Calu3 (cell line): ENCODE measurements around the gene BPTF. TPM values are rescaled to one million over a fixed set of nuclear protein-coding genes. Genes with fewer than 3 reads are reported as not detected.
"Not testable (repeated sequence)": the region's sequence is repeated elsewhere in the genome, so short reads cannot be mapped to it uniquely, and the experiment has no call there.

ENCODE experiments used
- BruUV-seq: library from RNA; stranded (reverse); fragments of 400-500 nt; replicated peaks from 2 replicates; lab custom pipeline; 2021; lab: Mats Ljungman, UMichigan
- CTCF ChIA-PET: fragments of 300-600 bp; sonication (Branson Sonifier 250); formaldehyde crosslinking; loops from one replicate; lab custom pipeline; 2022; ENCODE audit warnings: antibody characterized with exemption; lab: Charles Lee
- DNase-seq: peaks from one replicate; pipeline ENCODE4 v3.0.0; 2022
- H3K27ac Mint-ChIP-seq: one replicate; pipeline ENCODE4 v1.8.0; 2022; ENCODE audit warnings: mixed read lengths; ENCODE audit not compliant: unreplicated experiment
- H3K27me3 Mint-ChIP-seq: one replicate; pipeline ENCODE4 v1.8.0; 2022; ENCODE audit warnings: mixed read lengths; ENCODE audit not compliant: unreplicated experiment
- H3K36me3 Mint-ChIP-seq: one replicate; pipeline ENCODE4 v1.8.0; 2022; ENCODE audit warnings: mild to moderate bottlenecking, moderate library complexity, mixed read lengths; ENCODE audit not compliant: insufficient read depth, unreplicated experiment
- H3K4me1 Mint-ChIP-seq: one replicate; pipeline ENCODE4 v1.8.0; 2022; ENCODE audit warnings: mild to moderate bottlenecking, low read depth, mixed read lengths; ENCODE audit not compliant: unreplicated experiment
- H3K4me3 Mint-ChIP-seq: one replicate; pipeline ENCODE4 v1.8.0; 2022; ENCODE audit warnings: mild to moderate bottlenecking, low read depth, moderate library complexity, mixed read lengths; ENCODE audit not compliant: unreplicated experiment
- H3K9me3 Mint-ChIP-seq: one replicate; pipeline ENCODE4 v1.8.0; 2022; ENCODE audit warnings: low read depth, mixed read lengths; ENCODE audit not compliant: unreplicated experiment
- intact Hi-C: fragments of 100-400 bp; cut with micrococcal nuclease; formaldehyde crosslinking; loops from one replicate; pipeline ENCODE4 v1.10.0; 2022; ENCODE audit not compliant: unreplicated experiment
- total RNA-seq: library from RNA; stranded (reverse); gene quantifications from 2 replicates; pipeline ENCODE4 v1.2.3, GENCODE V29; 2022
- TF ChIP-seq, protein P1 (sequence below): fragments of 200-600 bp; IDR thresholded peaks from one replicate; pipeline ENCODE4 v1.8.0; 2022; ENCODE audit warnings: antibody characterized with exemption; ENCODE audit not compliant: unreplicated experiment

Gene BPTF
- total RNA-seq, 1 experiment from 2014 or later = 66.8 TPM

DNA sequence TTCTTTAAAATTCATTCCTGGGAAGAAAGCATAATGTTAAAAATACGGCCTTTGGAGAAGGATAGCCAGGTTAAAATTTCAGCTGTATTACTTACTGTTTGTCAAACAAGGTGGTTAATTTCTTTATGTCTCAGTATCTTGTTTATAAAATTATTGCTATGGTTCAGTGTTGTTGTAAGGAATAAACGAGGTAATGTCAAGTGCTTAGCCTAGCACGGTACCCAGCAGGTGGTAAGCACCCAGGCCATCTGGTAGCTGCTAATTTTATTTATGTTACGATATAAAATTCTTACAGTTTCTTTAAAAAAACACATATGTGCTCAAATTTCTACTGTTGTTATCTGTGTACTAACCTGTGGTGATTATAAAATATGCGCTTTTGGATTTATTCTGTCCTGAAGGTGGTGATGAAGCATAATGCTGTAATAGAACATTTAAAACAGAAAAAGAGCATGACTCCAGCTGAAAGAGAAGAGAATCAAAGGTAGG is 122.1 kb downstream of the BPTF start:
- H3K27me3 Mint-ChIP-seq = no peaks in the 10 kb centered on the region
- no peak overlapping the region for H3K4me3 Mint-ChIP-seq
- peaks cover 45% of the 10 kb centered on the region for H3K36me3 Mint-ChIP-seq
- TF ChIP-seq, protein P1, sequence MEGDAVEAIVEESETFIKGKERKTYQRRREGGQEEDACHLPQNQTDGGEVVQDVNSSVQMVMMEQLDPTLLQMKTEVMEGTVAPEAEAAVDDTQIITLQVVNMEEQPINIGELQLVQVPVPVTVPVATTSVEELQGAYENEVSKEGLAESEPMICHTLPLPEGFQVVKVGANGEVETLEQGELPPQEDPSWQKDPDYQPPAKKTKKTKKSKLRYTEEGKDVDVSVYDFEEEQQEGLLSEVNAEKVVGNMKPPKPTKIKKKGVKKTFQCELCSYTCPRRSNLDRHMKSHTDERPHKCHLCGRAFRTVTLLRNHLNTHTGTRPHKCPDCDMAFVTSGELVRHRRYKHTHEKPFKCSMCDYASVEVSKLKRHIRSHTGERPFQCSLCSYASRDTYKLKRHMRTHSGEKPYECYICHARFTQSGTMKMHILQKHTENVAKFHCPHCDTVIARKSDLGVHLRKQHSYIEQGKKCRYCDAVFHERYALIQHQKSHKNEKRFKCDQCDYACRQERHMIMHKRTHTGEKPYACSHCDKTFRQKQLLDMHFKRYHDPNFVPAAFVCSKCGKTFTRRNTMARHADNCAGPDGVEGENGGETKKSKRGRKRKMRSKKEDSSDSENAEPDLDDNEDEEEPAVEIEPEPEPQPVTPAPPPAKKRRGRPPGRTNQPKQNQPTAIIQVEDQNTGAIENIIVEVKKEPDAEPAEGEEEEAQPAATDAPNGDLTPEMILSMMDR = no peak
- no peaks in the 10 kb centered on the region for H3K9me3 Mint-ChIP-seq
- CTCF ChIA-PET = no interaction called here
- no peak overlapping the region for H3K27ac Mint-ChIP-seq
- no peaks in the 10 kb centered on the region for H3K4me1 Mint-ChIP-seq
- intact Hi-C loops = no loop called here
- no peak for DNase-seq
- no TSS peak for BruUV-seq

DNA sequence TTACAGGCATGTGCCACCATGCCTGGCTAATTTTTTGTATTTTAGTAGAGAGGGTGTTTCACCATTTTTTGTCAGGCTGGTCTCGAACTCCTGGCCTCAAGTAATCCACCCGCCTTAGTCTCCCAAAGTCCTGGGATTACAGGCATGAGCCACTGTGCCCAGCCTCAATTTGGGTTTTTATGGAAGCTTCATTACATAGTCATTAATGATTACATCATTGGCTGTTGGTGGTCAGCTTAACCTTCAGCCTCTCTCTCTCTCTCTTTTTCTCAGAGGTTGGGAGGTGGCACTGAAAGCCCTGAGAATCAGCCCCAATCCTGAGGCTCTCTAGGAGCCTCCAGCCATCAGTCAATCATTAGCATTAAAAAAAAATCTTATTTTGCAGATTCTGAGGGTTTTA is 125.6 kb downstream of the BPTF start:
- H3K4me3 Mint-ChIP-seq = no peak overlapping the region
- no peak overlapping the region for H3K27ac Mint-ChIP-seq
- TF ChIP-seq, protein P1 = no peak
- H3K27me3 Mint-ChIP-seq = no peaks in the 10 kb centered on the region
- BruUV-seq = no TSS peak
- H3K36me3 Mint-ChIP-seq = peaks cover 56% of the 10 kb centered on the region
- H3K9me3 Mint-ChIP-seq = no peaks in the 10 kb centered on the region
- CTCF ChIA-PET = interaction anchor here (0.6 kb wide), 1 partner anchor 160 kb away, joined by 3 read pairs; no protein-coding TSS in a partner anchor
- no peaks in the 10 kb centered on the region for H3K4me1 Mint-ChIP-seq
- no peak for DNase-seq
- intact Hi-C loops = no loop called here

DNA sequence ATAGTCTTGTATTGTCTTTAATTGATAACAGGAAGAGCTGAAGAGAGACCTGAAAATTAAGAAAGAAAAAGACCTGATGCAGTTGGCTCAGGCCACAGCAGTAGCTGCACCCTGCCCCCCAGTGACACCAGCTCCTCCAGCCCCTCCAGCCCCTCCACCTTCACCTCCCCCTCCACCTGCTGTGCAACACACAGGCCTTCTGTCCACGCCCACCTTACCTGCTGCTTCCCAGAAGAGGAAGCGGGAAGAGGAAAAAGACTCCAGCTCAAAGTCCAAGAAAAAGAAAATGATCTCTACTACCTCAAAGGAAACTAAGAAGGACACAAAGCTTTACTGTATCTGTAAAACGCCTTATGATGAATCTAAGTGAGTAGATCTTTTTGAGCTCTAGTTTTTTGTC is 134.2 kb downstream of the BPTF start:
- CTCF ChIA-PET = interaction anchor here (0.6 kb wide), 2 partner anchors 9 to 52 kb away, joined by 3 read pairs; no protein-coding TSS in a partner anchor
- no TSS peak for BruUV-seq
- H3K4me1 Mint-ChIP-seq = peaks cover 8% of the 10 kb centered on the region
- no peak overlapping the region for H3K4me3 Mint-ChIP-seq
- DNase-seq = no peak
- TF ChIP-seq, protein P1 = no peak
- H3K27ac Mint-ChIP-seq = no peak overlapping the region
- H3K9me3 Mint-ChIP-seq = no peaks in the 10 kb centered on the region
- no peaks in the 10 kb centered on the region for H3K27me3 Mint-ChIP-seq
- H3K36me3 Mint-ChIP-seq = peaks cover 10% of the 10 kb centered on the region
- intact Hi-C loops = no loop called here

DNA sequence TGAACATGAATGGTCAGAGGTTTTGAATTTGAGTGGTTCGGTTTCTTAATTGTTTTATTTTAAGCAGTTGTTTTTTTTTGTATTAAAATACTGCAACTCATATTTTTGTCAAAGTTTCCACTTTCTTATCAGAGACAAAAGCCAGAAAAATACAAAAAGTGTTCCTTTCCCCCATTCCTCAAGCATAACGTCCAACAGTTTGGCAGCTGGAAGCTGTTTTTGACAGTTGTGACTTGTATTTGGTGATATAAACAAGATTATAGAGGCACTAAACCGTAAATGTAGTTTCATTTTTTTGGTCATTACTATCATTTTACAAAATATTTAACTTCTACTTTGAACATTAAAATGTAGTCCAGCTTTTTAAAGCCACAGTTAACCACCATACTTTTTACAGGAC is 135.0 kb downstream of the BPTF start:
- not testable (repeated sequence) for H3K36me3 Mint-ChIP-seq, BruUV-seq

DNA sequence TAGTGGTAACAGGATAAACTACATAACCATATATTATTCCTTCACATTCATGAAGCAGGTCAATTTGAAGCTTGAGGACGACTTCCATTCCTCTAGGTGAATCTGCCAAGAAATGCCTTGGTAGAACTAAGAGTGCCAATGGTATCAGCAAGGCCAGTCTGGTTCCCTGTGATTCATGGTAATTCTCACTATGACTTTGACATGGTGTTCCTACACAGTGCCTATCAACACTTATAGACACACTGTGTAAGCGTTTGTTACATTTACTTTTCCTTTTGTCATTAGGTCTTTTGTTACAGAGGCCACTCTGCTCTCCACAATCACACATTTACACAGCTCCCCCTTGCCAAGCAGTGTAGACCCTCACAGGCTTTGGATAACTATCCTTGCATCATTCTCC is 136.9 kb downstream of the BPTF start:
- BruUV-seq, H3K4me1 Mint-ChIP-seq, H3K36me3 Mint-ChIP-seq, H3K4me3 Mint-ChIP-seq, H3K9me3 Mint-ChIP-seq, DNase-seq, H3K27me3 Mint-ChIP-seq, CTCF ChIA-PET: not testable (repeated sequence)
- intact Hi-C loops = loop anchor here (10.0 kb wide), 1 partner anchor 503 kb away; no protein-coding TSS in a partner anchor
- peak overlapping the region; percentile 3 for H3K27ac Mint-ChIP-seq

More for the DNA sequence above, 135.0 kb downstream of the BPTF start:
- H3K27me3 Mint-ChIP-seq, H3K27ac Mint-ChIP-seq, CTCF ChIA-PET, H3K9me3 Mint-ChIP-seq, DNase-seq, H3K4me3 Mint-ChIP-seq, H3K4me1 Mint-ChIP-seq: not testable (repeated sequence)
- intact Hi-C loops = loop anchor here (10.0 kb wide), 1 partner anchor 505 kb away; no protein-coding TSS in a partner anchor
